CD4-positive, alpha-beta T cell (primary cell): ENCODE results near the gene MAL. TPM values are rescaled to one million over a fixed set of nuclear protein-coding genes. Genes with fewer than 3 reads are reported as not detected.
"Not testable (repeated sequence)": the region's sequence is repeated elsewhere in the genome, so short reads cannot be mapped to it uniquely, and the experiment has no call there.

Experiments used
- ATAC-seq: fragments of 200-7000 bp; cut with Tn5 transposase; one replicate; pipeline ENCODE4 v1.10.0; 2022; ENCODE audit warnings: mild to moderate bottlenecking; ENCODE audit not compliant: poor library complexity
- CTCF ChIA-PET: fragments of 350-600 bp; sonication (Branson Sonifier 250); formaldehyde crosslinking; loops from one replicate; lab custom pipeline; 2021; ENCODE audit warnings: antibody characterized with exemption, inconsistent platforms; lab: Charles Lee
- POLR2A ChIA-PET: fragments of 350-600 bp; sonication (Branson Sonifier 250); formaldehyde crosslinking; loops from one replicate; lab custom pipeline; 2021; ENCODE audit warnings: antibody characterized with exemption, inconsistent platforms; lab: Charles Lee
- DNase-seq, 14 experiments: peaks; one replicate each; pipeline ENCODE4 v3.0.0-alpha.2; 2013 to 2020; ENCODE audit warnings: mixed read lengths in 2 of 14
- H3K27ac ChIP-seq, 2 donors: one replicate each; pipeline versions ENCODE4 v1.5.1 to v1.7.0; 2013; ENCODE audit warnings: low read length in 2 of 2, low read depth in 1 of 2, mild to moderate bottlenecking in 1 of 2
- H3K27me3 ChIP-seq, 2 experiments: 1 replicate in 1 of 2; 2 replicates in 1 of 2; pipeline versions ENCODE4 v1.6.1 to v1.7.0; 2013; ENCODE audit warnings: low read length in 2 of 2, control low read depth in 1 of 2, mild to moderate bottlenecking in 1 of 2, moderate library complexity in 1 of 2; ENCODE audit not compliant: insufficient read depth in 2 of 2, control insufficient read depth in 1 of 2
- H3K36me3 ChIP-seq: one replicate; pipeline ENCODE4 v1.6.1; 2013; ENCODE audit warnings: low read length, control low read depth; ENCODE audit not compliant: insufficient read depth
- H3K4me1 ChIP-seq: one replicate; pipeline ENCODE4 v1.6.1; 2013; ENCODE audit warnings: low read length, control low read depth; ENCODE audit not compliant: insufficient read depth
- H3K4me3 ChIP-seq: one replicate; pipeline ENCODE4 v1.5.1; 2013; ENCODE audit warnings: mild to moderate bottlenecking, low read length, moderate library complexity
- H3K9me3 ChIP-seq, 2 experiments: 1 replicate in 1 of 2; 2 replicates in 1 of 2; pipeline versions ENCODE4 v1.6.1 to v1.7.0; 2013; ENCODE audit warnings: low read length in 2 of 2, mild to moderate bottlenecking in 2 of 2, control low read depth in 1 of 2, moderate library complexity in 1 of 2; ENCODE audit not compliant: control insufficient read depth in 1 of 2, insufficient read depth in 1 of 2
- H3K27ac Mint-ChIP-seq: one replicate; pipeline ENCODE4 v1.8.0; 2020; ENCODE audit warnings: mixed read lengths
- H3K27me3 Mint-ChIP-seq: one replicate; pipeline ENCODE4 v1.8.0; 2021; ENCODE audit warnings: mixed read lengths
- H3K36me3 Mint-ChIP-seq: one replicate; pipeline ENCODE4 v1.8.0; 2021; ENCODE audit warnings: low read depth, mixed read lengths
- H3K4me1 Mint-ChIP-seq: one replicate; pipeline ENCODE4 v1.8.0; 2021; ENCODE audit warnings: low read depth, mixed read lengths
- H3K4me3 Mint-ChIP-seq: one replicate; pipeline ENCODE4 v1.8.0; 2020; ENCODE audit warnings: mild to moderate bottlenecking, mixed read lengths
- H3K9me3 Mint-ChIP-seq: one replicate; pipeline ENCODE4 v1.8.0; 2020; ENCODE audit warnings: mixed read lengths
- intact Hi-C, 2 experiments: fragments of 100-400 bp; cut with DNase I in 1 of 2; cut with micrococcal nuclease in 1 of 2; formaldehyde crosslinking; loops; one replicate each; pipeline versions ENCODE4 v1.15.1 to v1.9.0; 2023 to 2025; cut with DNase I, micrococcal nuclease
- total RNA-seq, 174 experiments: library from RNA in 2 of 174; stranded (reverse) in 2 of 174; gene quantifications; one replicate each; pipeline ENCODE4 v1.2.3 and lab custom pipeline; 2021 to 2026
- TF ChIP-seq, protein P1 (sequence below): fragments of 200-600 bp; IDR thresholded peaks from one replicate; pipeline ENCODE4 v1.8.0; 2022; ENCODE audit warnings: antibody characterized with exemption, mild to moderate bottlenecking

MAL gene
- total RNA-seq, 2 experiments from 2014 or later = 101 to 102 TPM

GRCh38 chr2:95086017-95086416, 60.5 kb downstream of the MAL start:
- no peaks in the 10 kb centered on the region for H3K27me3 Mint-ChIP-seq
- Histone ChIP-seq H3K9me3 (no peaks in the 10 kb centered on the region), H3K27ac (no peak overlapping the region), H3K4me1 (no peaks in the 10 kb centered on the region), H3K36me3 (peaks cover 41% of the 10 kb centered on the region), H3K4me3 (no peak overlapping the region), H3K27me3 (no peaks in the 10 kb centered on the region)
- ChIA-PET POLR2A (no interaction called here), CTCF (no interaction called here)
- no peaks in the 10 kb centered on the region for H3K9me3 Mint-ChIP-seq
- H3K4me1 Mint-ChIP-seq = no peaks in the 10 kb centered on the region
- intact Hi-C loops = no loop called here
- no peak overlapping the region for H3K27ac Mint-ChIP-seq
- DNase-seq = no peak
- TF ChIP-seq, protein P1, sequence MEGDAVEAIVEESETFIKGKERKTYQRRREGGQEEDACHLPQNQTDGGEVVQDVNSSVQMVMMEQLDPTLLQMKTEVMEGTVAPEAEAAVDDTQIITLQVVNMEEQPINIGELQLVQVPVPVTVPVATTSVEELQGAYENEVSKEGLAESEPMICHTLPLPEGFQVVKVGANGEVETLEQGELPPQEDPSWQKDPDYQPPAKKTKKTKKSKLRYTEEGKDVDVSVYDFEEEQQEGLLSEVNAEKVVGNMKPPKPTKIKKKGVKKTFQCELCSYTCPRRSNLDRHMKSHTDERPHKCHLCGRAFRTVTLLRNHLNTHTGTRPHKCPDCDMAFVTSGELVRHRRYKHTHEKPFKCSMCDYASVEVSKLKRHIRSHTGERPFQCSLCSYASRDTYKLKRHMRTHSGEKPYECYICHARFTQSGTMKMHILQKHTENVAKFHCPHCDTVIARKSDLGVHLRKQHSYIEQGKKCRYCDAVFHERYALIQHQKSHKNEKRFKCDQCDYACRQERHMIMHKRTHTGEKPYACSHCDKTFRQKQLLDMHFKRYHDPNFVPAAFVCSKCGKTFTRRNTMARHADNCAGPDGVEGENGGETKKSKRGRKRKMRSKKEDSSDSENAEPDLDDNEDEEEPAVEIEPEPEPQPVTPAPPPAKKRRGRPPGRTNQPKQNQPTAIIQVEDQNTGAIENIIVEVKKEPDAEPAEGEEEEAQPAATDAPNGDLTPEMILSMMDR = no peak
- H3K4me3 Mint-ChIP-seq = no peak overlapping the region
- peaks cover 51% of the 10 kb centered on the region for H3K36me3 Mint-ChIP-seq
- ATAC-seq = no peak

DNA sequence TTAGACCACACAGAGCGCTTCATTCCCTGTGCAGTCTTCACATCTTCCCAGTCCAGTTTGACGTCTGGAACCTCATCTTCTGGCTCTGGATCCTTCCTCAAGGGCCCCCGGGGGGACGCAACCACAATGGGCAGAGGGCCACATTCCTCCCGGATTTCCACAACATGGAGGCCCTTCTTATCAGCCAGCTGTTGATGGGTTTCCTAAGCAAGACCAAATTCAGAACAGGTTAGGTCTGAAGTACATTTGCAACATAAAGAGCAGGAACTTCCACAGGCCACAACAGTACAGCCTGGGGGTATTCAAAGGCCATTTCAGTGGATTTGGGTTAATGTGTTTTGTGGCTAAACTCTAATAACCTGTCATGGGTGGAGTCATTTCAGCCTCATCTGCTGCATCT, 61.9 kb downstream of the MAL start:
- intact Hi-C loops = no loop called here
- ChIA-PET CTCF (interaction anchor here (1.0 to 1.2 kb wide), 2 partner anchors 11 to 65 kb away, joined by 3 to 4 read pairs; no protein-coding TSS in a partner anchor), POLR2A (no interaction called here)
- peaks cover 64% of the 10 kb centered on the region for H3K36me3 Mint-ChIP-seq
- ATAC-seq = no peak
- no peak overlapping the region for H3K4me3 Mint-ChIP-seq
- Histone ChIP-seq H3K27me3 (no peaks in the 10 kb centered on the region), H3K36me3 (peaks cover 53% of the 10 kb centered on the region), H3K27ac (no peak overlapping the region), H3K4me3 (no peak overlapping the region), H3K9me3 (no peaks in the 10 kb centered on the region), H3K4me1 (no peaks in the 10 kb centered on the region)
- TF ChIP-seq, protein P1 = no peak
- H3K27me3 Mint-ChIP-seq = no peaks in the 10 kb centered on the region
- H3K9me3 Mint-ChIP-seq = no peaks in the 10 kb centered on the region
- no peak overlapping the region for H3K27ac Mint-ChIP-seq
- no peaks in the 10 kb centered on the region for H3K4me1 Mint-ChIP-seq
- no peak for DNase-seq

- no peak overlapping the region for H3K27ac ChIP-seq
- ChIA-PET CTCF (interaction anchor here (1.6 kb wide), 1 partner anchor 15 kb away, joined by 4 read pairs; no protein-coding TSS in a partner anchor), POLR2A (no interaction called here)
- no peaks in the 10 kb centered on the region for H3K9me3 ChIP-seq
- peaks cover 87% of the 10 kb centered on the region for H3K36me3 Mint-ChIP-seq
- H3K27me3 ChIP-seq = no peaks in the 10 kb centered on the region
- ATAC-seq (no peak), DNase-seq (no peak)
- intact Hi-C loops = no loop called here
- H3K4me3 Mint-ChIP-seq = no peak overlapping the region
- peaks cover 33% of the 10 kb centered on the region for H3K4me1 Mint-ChIP-seq
- no peaks in the 10 kb centered on the region for H3K4me1 ChIP-seq
- H3K27ac Mint-ChIP-seq = no peak overlapping the region
- H3K9me3 Mint-ChIP-seq = no peaks in the 10 kb centered on the region
- no peaks in the 10 kb centered on the region for H3K27me3 Mint-ChIP-seq
- H3K36me3 ChIP-seq = peaks cover 40% of the 10 kb centered on the region
- no peak overlapping the region for H3K4me3 ChIP-seq
- TF ChIP-seq, protein P1 = no peak
Measured at GRCh38 chr2:95091885-95092555, 66.5 kb downstream of the MAL start.

- H3K9me3 Mint-ChIP-seq, H3K27me3 ChIP-seq, POLR2A ChIA-PET, DNase-seq, H3K4me1 ChIP-seq, H3K9me3 ChIP-seq, H3K4me3 ChIP-seq, H3K27ac Mint-ChIP-seq, H3K27ac ChIP-seq, intact Hi-C loops, ATAC-seq, H3K27me3 Mint-ChIP-seq, CTCF ChIA-PET, H3K4me3 Mint-ChIP-seq: not testable (repeated sequence)
- Mint-ChIP-seq H3K36me3 (peaks cover 94% of the 10 kb centered on the region), H3K4me1 (peaks cover 36% of the 10 kb centered on the region)
- peaks cover 41% of the 10 kb centered on the region for H3K36me3 ChIP-seq
Measured at GRCh38 chr2:95098273-95098672, 72.8 kb downstream of the MAL start.
